GM12875 (cell line): ENCODE measurements around the gene SSTR5.

Source experiments
- H3K4me3 ChIP-seq: one replicate; pipeline ENCODE4 v1.5.1; 2011; ENCODE audit warnings: low read depth, low read length, control low read depth
- TF ChIP-seq, protein P1 (sequence below): IDR thresholded peaks from 2 replicates; pipeline ENCODE4 v1.5.1; 2011; ENCODE audit warnings: low read depth, mild to moderate bottlenecking, control low read depth, inconsistent platforms, low read length, moderate library complexity, borderline replicate concordance; ENCODE audit not compliant: insufficient read depth

SSTR5 gene

DNA sequence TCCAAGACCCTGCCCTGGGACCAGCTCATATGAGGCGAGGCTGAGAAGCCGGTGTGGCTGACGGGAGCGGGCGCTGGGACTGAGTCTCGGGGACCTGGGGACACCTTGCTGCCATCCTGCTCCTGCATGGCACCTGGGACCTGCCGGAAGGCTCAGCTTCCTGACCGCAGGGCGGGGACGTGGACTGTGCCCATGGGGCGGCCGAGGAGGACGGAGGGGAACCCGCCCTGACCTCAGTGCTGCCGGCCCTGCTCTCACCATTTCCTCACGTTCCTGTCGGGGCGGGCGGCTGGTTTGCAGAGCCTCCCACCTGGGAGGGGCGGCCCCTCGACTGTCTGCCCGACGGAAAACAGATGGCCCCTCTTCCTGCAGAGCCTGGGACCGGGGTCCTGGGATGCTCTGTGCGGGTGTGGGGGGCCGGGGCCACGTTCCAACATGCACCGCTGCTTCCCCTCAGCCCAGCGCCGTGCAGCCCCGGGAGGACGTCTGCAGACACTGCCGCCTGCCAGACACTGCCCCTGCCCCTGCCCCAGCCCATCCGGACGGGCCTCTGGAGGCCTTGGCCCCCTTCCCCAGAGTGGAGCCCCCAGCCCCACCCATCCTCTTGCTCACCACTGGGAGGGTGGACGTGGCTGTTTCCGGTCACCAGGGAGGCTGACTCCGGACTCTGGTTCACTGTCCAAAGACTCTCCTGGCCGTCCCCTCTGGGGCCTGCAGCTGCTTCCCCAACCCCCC is 43.9 kb upstream of the SSTR5 start:
- TF ChIP-seq, protein P1, sequence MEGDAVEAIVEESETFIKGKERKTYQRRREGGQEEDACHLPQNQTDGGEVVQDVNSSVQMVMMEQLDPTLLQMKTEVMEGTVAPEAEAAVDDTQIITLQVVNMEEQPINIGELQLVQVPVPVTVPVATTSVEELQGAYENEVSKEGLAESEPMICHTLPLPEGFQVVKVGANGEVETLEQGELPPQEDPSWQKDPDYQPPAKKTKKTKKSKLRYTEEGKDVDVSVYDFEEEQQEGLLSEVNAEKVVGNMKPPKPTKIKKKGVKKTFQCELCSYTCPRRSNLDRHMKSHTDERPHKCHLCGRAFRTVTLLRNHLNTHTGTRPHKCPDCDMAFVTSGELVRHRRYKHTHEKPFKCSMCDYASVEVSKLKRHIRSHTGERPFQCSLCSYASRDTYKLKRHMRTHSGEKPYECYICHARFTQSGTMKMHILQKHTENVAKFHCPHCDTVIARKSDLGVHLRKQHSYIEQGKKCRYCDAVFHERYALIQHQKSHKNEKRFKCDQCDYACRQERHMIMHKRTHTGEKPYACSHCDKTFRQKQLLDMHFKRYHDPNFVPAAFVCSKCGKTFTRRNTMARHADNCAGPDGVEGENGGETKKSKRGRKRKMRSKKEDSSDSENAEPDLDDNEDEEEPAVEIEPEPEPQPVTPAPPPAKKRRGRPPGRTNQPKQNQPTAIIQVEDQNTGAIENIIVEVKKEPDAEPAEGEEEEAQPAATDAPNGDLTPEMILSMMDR, result no peak
- no peak overlapping the region for H3K4me3 ChIP-seq

DNA sequence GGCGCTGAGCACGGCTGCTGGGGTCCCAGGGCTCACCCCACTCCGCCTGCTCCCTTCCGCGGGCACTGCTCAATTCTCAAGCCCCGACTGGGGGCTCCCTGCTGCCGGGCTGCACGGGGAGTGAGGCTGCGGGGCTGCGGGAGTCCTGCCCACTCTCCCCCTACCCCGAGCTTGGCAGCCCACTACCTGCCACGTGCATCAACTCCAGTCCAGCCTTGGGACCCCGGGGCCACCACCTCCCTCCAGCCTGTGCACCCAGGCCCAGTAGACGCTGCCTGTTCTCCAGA is 43.3 kb upstream of the SSTR5 start:
- TF ChIP-seq, protein P1, result no peak

DNA sequence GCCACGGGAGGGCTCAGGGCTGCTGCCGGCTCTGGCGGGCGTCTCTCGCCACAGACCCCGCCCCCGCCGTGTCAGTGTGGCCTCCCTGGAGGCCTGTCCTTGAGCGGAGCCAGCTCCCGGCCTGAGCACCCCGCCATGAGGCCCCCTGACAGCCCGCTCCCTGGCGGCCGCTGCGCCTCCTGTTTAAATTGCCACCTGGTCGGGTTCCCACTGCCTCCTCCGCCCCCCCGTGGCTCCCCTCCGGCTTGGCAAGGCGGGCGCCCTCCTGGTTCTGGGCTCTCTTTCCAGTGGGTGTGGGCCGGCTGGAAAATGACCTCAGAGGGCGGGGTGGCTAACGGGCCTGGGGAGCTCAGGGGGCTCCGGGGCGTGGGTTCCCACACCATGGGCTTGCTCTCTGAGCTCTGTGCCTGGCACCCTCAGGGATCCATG is 42.1 kb upstream of the SSTR5 start:
- H3K4me3 ChIP-seq, result no peak overlapping the region
- TF ChIP-seq, protein P1, result no peak

More for the DNA sequence above, 43.3 kb upstream of the SSTR5 start:
- no peak overlapping the region for H3K4me3 ChIP-seq

DNA sequence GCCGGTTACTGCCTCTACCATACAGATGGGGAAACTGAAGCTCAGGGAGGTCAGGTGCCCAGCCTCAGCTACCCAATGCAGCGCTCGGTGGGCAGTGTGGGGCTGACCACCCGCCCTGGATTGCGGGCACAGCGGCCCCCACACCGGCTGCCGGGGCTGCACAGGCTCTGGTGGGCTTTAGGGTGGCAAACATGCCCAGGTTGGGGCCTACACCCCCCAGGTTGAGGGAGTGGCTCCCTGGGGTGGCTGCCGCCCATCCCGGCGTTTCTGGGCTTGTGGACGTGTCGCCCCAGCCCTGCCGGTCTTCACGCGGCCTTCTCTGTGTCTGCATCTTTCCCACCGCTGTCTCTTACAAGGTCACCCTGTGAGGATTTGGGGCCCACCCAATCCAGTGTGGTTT is 40.9 kb upstream of the SSTR5 start:
- TF ChIP-seq, protein P1, result no peak
- H3K4me3 ChIP-seq, result no peak overlapping the region

DNA sequence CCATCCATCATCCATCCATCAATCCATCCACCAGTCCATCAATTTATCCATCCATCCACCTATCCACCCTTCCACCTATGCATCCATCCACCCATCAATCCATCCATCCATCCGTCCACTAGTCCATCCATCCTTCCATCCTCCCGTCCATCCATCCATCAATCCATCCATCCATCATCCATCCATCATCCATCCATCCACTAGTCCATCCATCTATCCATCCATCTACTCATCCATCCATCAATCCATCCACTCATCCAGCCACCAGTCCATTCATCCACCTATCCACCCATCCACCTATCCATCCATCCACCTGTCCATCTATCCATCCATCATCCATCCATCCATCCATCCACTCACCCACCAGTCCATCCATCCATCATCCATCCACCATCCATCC is 39.9 kb upstream of the SSTR5 start:
- TF ChIP-seq, protein P1, result no peak
- H3K4me3 ChIP-seq, result no peak overlapping the region

GRCh38 chr16:1033128-1033679 is 39.3 kb upstream of the SSTR5 start:
- no peak overlapping the region for H3K4me3 ChIP-seq
- TF ChIP-seq, protein P1, result no peak
